Upper lobe of left lung (tissue), 4 donors: ENCODE results near the gene SLC25A25.
"Not testable (repeated sequence)": the region's sequence is repeated elsewhere in the genome, so short reads cannot be mapped to it uniquely, and the experiment has no call there.

Experiments used
- EP300 ChIP-seq, 4 donors: sonication (generic); formaldehyde crosslinking; IDR thresholded peaks; one replicate each; pipeline ENCODE4 v1.5.1; 2017; ENCODE audit warnings: antibody characterized with exemption in 4 of 4, control low read depth in 2 of 4
- POLR2A ChIP-seq, 4 donors: fragments of 450-650 bp; IDR thresholded peaks; one replicate each; pipeline ENCODE4 v1.5.1; 2016 to 2017; ENCODE audit warnings: antibody characterized with exemption in 4 of 4, mild to moderate bottlenecking in 2 of 4
- TF ChIP-seq, protein P1 (sequence below), 6 experiments: fragments of 450-650 bp in 4 of 6; fragments of 200-600 bp in 2 of 6; sonication (generic) in 2 of 6; IDR thresholded peaks; one replicate each; pipeline ENCODE4 v1.5.1; 2016 to 2019; ENCODE audit warnings: antibody characterized with exemption in 6 of 6

DNA sequence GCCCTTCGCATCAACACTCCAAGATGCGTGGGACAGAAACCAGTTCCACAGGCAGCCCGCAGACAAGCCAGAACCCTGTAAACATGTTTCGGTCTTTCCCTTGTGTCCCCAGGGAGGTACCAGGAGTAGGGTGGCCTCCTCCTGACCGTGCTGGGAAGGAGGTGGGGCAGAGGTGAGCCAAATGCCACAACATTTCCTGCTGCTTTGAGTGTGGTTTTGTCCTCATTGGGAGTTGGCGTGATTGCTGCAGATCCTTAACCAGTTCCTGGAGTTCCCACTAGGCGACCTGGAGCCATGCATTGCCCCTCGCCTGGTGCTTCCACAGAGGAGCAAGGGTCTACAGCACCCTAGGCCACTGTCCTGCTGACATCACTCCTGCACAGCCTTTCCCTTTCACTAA is 67.5 kb downstream of the SLC25A25 start:
- TF ChIP-seq EP300, POLR2A (IDR thresholded peaks at IDR 0.05): not testable (repeated sequence)
- TF ChIP-seq, protein P1, sequence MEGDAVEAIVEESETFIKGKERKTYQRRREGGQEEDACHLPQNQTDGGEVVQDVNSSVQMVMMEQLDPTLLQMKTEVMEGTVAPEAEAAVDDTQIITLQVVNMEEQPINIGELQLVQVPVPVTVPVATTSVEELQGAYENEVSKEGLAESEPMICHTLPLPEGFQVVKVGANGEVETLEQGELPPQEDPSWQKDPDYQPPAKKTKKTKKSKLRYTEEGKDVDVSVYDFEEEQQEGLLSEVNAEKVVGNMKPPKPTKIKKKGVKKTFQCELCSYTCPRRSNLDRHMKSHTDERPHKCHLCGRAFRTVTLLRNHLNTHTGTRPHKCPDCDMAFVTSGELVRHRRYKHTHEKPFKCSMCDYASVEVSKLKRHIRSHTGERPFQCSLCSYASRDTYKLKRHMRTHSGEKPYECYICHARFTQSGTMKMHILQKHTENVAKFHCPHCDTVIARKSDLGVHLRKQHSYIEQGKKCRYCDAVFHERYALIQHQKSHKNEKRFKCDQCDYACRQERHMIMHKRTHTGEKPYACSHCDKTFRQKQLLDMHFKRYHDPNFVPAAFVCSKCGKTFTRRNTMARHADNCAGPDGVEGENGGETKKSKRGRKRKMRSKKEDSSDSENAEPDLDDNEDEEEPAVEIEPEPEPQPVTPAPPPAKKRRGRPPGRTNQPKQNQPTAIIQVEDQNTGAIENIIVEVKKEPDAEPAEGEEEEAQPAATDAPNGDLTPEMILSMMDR (IDR thresholded peaks at IDR 0.05), result not testable (repeated sequence)
